Neural cell (in vitro differentiated cells): ENCODE data around the gene TRAPPC10.

Experiments
- EP300 ChIP-seq: fragments of 450-650 bp; conservative IDR thresholded peaks from 2 replicates; pipeline ENCODE4 v1.6.1; 2014; ENCODE audit warnings: antibody characterized with exemption, mild to moderate bottlenecking, moderate library complexity; ENCODE audit not compliant: poor library complexity, severe bottlenecking
- EZH2 ChIP-seq: fragments of 200-600, 300-800 bp; shearing (Covaris generic), sonication (generic); IDR thresholded peaks from 2 replicates; pipeline ENCODE4 v1.6.1; 2014; ENCODE audit warnings: antibody characterized with exemption, low read length, borderline replicate concordance, mild to moderate bottlenecking; ENCODE audit not compliant: insufficient read depth, poor library complexity, severe bottlenecking
- TF ChIP-seq, protein P1 (sequence below): fragments of 450-650 bp; IDR thresholded peaks from 2 replicates; pipeline ENCODE4 v1.5.1; 2014; ENCODE audit warnings: antibody characterized with exemption, mild to moderate bottlenecking, moderate library complexity; ENCODE audit not compliant: poor library complexity, severe bottlenecking

DNA sequence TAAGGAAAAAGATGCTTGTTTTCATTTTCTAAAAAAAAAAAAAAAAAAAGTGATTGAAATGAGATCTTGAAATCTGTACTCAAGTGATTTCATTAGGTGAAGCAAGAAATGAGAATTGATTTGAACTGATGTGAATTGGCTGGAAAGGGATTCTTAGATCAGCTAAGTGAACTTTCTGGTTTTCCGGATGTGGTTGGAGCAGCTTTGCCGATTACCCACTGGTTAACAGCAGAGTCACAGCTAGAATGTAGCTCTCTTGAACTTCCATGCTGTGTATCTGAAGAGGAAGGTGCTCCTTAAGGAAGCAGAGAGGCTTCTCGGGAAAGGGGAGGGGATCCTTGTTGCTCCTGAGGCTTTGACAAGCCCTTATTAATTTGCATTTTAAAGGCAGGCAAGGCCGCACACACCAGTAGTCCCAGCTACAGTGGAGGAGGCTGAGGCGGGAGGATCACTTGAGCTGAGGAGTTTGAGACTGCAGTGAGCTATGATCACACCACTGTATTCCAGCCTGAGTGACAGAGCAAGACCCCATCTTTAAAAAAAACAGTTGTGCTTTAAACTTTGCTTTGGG, 66.4 kb downstream of the TRAPPC10 start:
- TF ChIP-seq, protein P1, sequence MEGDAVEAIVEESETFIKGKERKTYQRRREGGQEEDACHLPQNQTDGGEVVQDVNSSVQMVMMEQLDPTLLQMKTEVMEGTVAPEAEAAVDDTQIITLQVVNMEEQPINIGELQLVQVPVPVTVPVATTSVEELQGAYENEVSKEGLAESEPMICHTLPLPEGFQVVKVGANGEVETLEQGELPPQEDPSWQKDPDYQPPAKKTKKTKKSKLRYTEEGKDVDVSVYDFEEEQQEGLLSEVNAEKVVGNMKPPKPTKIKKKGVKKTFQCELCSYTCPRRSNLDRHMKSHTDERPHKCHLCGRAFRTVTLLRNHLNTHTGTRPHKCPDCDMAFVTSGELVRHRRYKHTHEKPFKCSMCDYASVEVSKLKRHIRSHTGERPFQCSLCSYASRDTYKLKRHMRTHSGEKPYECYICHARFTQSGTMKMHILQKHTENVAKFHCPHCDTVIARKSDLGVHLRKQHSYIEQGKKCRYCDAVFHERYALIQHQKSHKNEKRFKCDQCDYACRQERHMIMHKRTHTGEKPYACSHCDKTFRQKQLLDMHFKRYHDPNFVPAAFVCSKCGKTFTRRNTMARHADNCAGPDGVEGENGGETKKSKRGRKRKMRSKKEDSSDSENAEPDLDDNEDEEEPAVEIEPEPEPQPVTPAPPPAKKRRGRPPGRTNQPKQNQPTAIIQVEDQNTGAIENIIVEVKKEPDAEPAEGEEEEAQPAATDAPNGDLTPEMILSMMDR = no peak
- no peak for TF ChIP-seq EP300
- TF ChIP-seq EZH2 = no peak
